Activated naive CD8-positive, alpha-beta T cell (primary cell): ENCODE data around the gene IFITM10.
"Not testable (repeated sequence)": the region's sequence is repeated elsewhere in the genome, so short reads cannot be mapped to it uniquely, and the experiment has no call there.

Experiments
- H3K27ac Mint-ChIP-seq: one replicate; pipeline ENCODE4 v1.8.0; 2021; ENCODE audit warnings: mixed read lengths
- H3K27me3 Mint-ChIP-seq: one replicate; pipeline ENCODE4 v1.8.0; 2021; ENCODE audit warnings: mixed read lengths
- H3K36me3 Mint-ChIP-seq: one replicate; pipeline ENCODE4 v1.8.0; 2021; ENCODE audit warnings: mixed read lengths
- H3K4me1 Mint-ChIP-seq: one replicate; pipeline ENCODE4 v1.8.0; 2021; ENCODE audit warnings: low read depth, mixed read lengths
- H3K4me3 Mint-ChIP-seq: one replicate; pipeline ENCODE4 v1.8.0; 2021; ENCODE audit warnings: mild to moderate bottlenecking, mixed read lengths
- H3K9me3 Mint-ChIP-seq: one replicate; pipeline ENCODE4 v1.8.0; 2021; ENCODE audit warnings: low read depth, mixed read lengths

The IFITM10 gene

DNA sequence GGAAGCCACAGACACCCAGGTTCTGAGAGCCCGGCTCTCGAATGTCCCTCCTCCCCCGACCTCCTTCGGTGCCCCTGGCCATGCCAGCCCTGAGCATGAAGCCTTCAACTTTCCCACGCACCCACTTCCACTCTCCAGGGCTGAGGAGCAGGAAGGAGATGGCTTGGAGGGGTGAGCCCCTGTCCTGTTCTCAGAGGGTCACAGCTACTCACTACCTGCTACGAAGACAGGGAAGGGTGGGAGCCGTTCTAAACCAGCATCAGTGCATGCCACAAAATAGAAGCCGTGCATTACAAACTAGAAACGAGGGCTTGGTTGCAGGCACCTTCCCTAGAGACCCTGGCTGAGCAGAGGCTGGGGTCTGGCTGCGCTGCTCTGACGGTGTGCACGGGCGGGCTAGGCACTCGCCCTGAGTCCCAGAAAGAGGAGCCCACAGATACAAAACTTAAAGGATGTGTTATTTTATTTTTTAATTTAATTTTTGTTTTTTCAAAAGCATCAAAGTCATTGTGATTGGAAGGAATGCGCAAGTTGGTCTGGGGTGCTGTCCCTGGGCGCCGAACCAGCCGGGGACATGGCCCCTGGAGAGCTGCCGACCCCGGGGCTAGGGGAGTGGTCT lies 57.6 kb downstream of the IFITM10 start:
- Mint-ChIP-seq H3K4me1 (peaks cover 6% of the 10 kb centered on the region), H3K9me3 (no peaks in the 10 kb centered on the region), H3K36me3 (no peaks in the 10 kb centered on the region), H3K27ac (no peak overlapping the region), H3K27me3 (peaks cover 8% of the 10 kb centered on the region), H3K4me3 (no peak overlapping the region)

DNA sequence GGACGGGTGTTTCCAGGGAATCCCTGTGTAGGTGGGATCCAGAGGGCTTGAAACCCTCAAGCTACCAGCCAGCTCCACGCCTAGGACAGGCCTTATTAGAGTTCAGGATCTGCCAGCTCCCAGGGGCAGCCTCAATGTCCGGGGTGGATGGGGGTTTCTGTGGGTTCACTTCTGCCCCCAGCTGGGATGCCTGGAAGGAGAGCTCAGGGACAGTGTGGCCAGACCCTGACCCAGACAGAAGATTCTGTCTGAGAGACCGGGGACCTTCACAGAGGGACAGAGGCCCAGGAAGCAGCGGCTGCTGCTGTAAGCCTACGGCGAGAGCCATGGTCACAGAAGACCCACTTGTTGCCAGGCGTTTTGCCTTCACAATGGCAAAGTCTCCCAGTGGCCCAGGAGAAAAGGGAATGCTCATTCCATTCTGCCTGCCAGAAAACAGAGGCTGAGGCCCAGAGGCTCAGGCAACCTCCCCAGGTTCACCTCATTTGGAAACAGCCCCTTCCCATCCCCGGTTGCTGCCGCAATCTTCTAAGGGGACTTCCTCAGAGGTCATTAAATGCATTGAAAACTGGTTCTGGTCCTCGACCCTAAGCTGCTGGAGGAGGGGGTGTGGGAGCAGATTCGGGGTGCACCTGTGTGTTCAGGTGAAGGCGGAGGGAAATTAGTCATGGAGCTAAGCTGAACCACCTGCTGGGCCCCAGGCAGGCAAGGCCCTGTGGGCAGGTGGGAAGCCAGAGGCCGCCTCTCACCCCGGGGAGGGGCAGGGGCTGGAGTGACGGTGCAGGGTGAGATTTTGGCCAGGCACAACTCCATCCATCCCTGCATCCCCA lies 58.3 kb downstream of the IFITM10 start:
- H3K27me3 Mint-ChIP-seq: peaks cover 8% of the 10 kb centered on the region
- H3K36me3 Mint-ChIP-seq: no peaks in the 10 kb centered on the region
- no peak overlapping the region for H3K4me3 Mint-ChIP-seq
- no peaks in the 10 kb centered on the region for H3K9me3 Mint-ChIP-seq
- no peak overlapping the region for H3K27ac Mint-ChIP-seq
- peaks cover 4% of the 10 kb centered on the region for H3K4me1 Mint-ChIP-seq

DNA sequence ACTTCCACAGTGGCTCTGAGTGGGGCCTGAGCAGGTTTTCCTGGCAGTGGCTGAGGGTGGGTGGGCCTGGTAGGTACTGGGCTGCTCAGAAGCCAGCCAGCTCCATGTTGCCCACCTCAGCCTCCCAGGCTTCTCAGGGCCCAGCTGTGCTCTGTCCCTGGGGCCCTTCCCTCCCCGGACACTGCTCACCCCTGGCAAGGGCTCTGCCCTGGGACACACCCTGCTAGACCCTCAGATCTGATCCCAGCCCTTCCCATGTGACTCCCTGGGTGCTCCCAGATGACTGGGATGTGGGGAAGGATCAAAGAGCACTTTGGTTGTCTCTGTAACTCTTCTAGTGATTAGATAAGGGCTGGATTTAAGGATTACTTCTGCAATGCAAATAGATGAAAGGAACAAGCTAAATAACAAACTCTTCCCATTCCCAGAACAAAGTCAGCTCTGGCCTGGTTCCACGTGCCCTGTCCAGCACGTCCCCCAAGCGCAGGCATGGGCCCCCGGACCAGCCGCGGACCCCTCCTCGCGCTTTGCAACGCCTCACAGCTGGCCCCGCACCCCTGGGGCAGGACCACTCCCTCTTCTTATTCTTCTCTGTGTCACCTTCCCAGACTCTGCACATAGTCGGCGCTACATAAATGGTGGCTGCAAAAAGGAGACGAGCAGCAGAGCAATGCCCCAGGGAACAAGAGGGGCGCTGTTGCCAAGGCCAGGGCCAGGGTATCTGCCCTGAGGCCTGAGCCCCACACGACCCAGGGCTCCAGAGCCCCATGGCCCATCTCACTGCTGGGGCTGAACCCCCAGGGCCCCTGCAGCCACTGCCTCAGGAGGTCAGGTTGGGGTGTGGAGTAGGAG lies 59.1 kb downstream of the IFITM10 start:
- H3K36me3 Mint-ChIP-seq: no peaks in the 10 kb centered on the region
- no peaks in the 10 kb centered on the region for H3K9me3 Mint-ChIP-seq
- H3K4me1 Mint-ChIP-seq: peaks cover 4% of the 10 kb centered on the region
- no peak overlapping the region for H3K27ac Mint-ChIP-seq
- peaks cover 8% of the 10 kb centered on the region for H3K27me3 Mint-ChIP-seq
- no peak overlapping the region for H3K4me3 Mint-ChIP-seq

DNA sequence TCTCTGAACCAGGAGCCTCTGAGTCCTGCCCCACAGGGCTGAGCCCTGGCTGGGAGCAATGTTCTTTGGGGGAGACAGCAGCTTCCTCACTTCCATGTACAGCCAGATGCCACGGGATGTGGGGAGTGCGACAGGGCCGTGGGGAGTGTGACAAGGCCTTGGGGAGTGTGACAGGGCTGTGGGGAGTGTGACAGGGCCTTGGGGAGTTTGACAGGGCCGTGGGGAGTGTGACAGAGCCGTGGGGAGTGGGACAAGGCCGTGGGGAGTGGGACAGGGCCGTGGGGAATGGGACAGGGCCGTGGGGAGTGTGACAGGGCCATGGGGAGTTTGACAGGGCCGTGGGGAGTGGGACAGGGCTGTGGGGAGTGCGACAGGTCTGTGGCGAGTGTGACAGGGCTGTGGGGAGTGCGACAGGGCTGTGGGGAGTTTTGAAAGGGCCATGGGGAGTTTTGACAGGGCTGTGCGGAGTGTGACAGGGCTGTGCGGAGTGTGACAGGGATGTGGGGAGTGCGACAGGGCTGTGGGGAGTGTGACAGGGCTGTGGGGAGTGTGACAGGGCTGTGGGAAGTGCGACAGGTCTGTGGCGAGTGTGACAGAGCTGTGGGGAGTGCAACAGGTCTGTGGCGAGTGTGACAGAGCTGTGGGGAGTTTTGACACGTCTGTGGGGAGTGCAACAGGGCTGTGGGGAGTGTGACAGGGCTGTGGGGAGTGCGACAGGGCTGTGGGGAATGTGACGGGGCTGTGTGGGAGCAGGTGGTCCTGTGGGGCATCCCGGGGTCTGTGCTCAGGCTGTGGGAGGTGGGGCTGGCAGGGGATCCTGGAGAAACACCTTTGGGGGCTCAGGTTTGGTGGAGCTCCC lies 60.0 kb downstream of the IFITM10 start:
- Mint-ChIP-seq H3K36me3 (no peaks in the 10 kb centered on the region), H3K4me1 (peaks cover 3% of the 10 kb centered on the region), H3K27ac (no peak overlapping the region), H3K4me3 (no peak overlapping the region), H3K9me3 (no peaks in the 10 kb centered on the region), H3K27me3 (peaks cover 9% of the 10 kb centered on the region)

DNA sequence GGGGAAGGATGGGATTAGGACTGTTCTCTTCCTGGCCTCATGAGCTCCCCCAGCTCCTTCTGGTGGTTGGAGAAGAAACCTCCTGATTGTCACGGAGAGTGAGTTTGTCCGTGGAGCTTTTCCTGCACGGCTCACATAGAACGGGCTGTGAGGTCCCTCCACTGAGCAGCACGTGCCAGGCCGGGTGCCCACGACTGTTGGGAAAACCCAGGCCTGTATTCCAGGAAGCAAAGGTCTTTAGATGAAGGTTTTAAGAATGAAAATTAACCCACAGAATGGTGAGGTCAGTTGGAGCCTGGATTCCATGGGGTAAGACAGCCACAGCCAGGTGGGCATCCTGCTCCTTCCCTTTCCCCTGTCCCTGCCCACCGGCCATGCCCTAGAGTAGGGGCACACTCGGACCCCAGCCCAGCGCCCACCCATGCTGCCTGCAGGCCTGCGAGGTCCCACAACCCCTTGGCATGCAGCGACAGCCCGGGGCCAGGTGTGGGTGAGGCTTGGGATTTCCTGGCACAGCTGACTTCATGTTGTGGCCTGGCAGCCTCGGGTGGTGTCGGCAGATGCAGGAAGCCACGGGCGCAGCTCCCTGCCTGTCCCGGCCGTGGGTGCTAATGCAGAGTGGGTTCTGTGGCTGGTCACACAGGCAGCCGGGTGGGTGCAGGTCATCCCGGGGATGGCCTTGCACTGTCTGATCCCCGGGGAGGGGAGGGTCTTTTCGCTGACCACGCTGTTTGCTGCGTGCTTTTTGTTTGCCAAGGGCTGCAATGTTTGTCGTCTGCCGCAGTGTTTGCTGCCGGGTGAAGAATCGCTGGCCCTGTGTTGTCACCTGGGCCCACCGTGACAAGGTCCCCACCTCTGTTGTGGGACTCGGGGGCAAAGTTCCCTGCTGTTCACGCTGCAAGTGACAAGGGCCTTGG lies 60.9 kb downstream of the IFITM10 start:
- not testable (repeated sequence) for H3K27ac Mint-ChIP-seq, H3K4me1 Mint-ChIP-seq, H3K9me3 Mint-ChIP-seq, H3K36me3 Mint-ChIP-seq, H3K27me3 Mint-ChIP-seq, H3K4me3 Mint-ChIP-seq

DNA sequence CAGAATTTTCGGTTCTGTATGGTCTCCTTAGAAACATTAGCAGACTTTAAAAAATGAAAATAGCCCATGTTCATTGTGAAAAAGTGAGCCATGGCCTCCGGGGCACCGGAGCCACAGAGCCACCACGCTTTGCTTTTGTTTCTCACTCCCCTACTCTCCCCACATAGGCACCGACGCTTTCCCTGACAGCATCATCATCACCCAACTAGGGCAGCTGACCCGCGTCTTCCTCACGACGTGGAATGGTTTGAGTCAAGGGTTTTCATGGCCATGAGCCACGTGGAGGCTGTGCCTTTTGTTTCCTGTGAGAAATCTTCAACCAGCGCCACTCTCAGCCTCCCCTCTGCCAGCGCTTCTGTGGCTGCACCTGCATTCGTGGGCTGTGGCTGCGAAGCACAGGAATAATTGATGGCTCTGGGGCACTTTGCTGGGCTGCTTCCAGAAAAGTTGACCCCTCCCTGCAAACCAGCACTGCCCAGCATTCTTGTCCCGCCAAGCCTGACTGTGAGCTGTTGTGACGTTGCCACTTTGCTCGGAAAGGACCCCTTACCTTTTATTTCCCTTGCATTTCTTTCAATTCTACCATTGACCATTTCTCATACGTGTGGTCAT lies 62.0 kb downstream of the IFITM10 start:
- not testable (repeated sequence) for H3K27ac Mint-ChIP-seq, H3K4me3 Mint-ChIP-seq, H3K4me1 Mint-ChIP-seq, H3K9me3 Mint-ChIP-seq, H3K36me3 Mint-ChIP-seq, H3K27me3 Mint-ChIP-seq

DNA sequence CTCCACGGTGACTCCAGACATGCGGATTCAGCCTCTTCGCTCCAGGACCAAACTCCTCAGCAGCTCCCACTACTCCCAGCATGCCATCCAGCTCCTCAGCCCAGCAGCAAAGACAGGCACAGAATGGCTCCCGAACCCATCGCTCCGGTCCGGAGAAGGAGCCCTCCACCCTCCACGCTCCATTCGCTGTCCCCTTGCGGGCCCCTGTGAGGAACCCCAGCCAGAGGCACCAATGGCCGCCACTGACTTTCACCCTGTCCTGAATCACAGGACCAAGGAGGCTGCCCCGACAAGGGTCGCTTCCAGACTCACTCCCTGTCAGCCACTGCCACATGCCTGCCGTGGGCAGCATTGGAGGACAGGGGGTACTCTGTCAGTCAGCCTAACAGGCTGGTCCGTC lies 64.2 kb downstream of the IFITM10 start:
- H3K4me1 Mint-ChIP-seq, H3K36me3 Mint-ChIP-seq, H3K27me3 Mint-ChIP-seq, H3K27ac Mint-ChIP-seq, H3K9me3 Mint-ChIP-seq, H3K4me3 Mint-ChIP-seq: not testable (repeated sequence)

DNA sequence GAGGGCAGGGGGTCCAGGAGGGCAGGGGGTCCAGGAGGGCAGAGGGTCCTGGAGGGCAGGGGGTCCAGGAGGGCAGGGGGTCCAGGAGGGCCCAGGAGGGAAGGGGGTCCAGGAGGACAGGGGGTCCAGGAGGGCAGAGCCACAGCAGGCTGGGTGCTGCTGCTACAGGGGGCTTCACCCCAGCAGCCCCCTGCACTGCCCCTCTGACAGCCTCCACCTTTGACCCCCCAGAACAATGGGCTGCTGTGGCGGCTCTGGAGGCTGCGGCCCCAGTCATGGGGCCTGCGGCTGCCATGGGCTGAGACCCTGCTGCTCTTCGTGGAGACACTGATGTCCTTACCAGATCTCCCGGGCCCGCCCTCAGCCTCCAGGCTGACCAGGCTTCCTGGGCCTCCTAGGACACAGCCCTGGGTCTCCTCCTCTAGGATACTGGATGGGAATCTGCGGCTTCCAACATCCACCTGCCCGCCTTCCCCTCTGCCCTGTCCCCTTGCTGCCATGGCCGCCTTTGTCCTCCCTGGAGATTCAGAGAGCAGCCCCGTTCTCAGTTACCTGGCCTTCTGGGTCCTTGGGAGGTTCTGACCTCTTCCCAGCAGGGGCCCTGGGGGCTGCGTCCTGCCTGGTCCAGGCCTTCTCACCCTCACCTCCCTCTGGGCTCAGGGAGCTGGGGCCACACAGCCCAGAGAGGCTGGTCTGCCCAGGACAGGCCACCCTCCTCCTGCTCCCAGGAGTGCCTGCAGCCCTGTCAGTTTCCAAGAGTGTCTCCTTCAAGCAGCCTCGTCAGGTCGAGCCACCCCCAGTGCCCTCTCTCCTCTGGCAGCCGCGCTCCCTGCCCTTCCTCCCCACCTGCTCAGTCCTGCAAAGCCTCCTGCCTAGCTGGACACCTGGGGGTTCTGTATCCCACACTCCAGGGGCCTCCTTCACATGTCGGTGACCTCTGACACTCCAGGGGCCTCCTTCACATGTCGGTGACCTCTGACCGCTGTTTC lies 65.2 kb downstream of the IFITM10 start:
- H3K27me3 Mint-ChIP-seq, H3K4me3 Mint-ChIP-seq, H3K27ac Mint-ChIP-seq, H3K4me1 Mint-ChIP-seq, H3K36me3 Mint-ChIP-seq, H3K9me3 Mint-ChIP-seq: not testable (repeated sequence)

DNA sequence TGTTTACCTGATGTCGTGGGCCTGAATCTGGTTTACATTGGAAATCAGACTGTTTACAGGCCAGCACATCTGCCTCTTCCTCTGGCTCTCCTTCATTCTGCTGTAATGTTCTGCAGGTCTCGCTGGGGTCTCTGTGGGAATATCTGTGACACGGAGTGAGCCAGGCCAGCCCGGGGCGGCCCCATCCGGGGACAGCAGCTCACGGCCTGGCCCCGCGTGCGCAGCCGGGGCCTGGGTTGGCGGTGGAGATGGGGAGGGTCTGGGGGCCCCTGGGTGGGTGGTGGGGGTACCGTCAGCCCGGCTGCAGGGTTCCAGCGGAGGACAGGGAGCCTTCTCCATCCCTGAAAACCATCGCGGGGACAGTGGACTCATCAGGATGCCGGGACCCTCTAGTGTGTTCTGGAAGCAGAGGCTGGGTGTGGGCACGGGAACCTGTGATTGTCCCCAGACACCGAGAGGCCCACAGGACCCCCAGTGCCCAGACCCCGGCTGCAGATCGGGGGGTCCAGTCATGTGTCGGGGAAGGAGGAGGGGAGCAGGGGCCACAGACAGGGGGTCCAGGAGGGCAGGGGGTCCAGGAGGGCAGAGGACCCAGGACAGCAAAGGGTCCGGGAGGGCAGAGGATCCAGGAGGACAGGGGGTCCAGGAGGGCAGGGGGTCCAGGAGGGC lies 66.4 kb downstream of the IFITM10 start:
- not testable (repeated sequence) for H3K27me3 Mint-ChIP-seq, H3K36me3 Mint-ChIP-seq, H3K4me1 Mint-ChIP-seq, H3K9me3 Mint-ChIP-seq, H3K27ac Mint-ChIP-seq, H3K4me3 Mint-ChIP-seq

DNA sequence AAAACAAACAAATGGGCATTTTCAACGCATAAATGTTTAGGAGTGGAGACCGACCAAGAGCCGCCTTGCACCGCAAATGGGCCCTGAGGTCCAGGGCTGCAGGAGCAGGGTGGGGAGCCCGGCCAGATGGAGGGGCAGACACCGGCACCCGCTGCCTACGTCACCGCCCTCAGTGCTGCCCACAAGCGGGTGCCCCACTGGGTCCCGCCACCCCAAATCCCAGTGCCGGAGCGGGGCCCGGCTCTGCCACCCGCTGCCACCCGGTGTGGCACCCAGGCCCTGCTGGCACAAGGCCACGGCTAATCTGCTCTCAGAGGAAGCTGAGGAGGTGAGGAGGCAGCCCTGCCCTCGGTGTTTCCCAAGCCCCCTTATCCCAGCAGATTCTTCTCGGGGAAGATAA lies 67.2 kb downstream of the IFITM10 start:
- not testable (repeated sequence) for H3K4me1 Mint-ChIP-seq, H3K9me3 Mint-ChIP-seq, H3K27me3 Mint-ChIP-seq, H3K36me3 Mint-ChIP-seq, H3K4me3 Mint-ChIP-seq, H3K27ac Mint-ChIP-seq
